IPS-20b (cell line): Measurements from ENCODE around the gene RBM34.
"Not testable (repeated sequence)": the region's sequence is repeated elsewhere in the genome, so short reads cannot be mapped to it uniquely, and the experiment has no call there.

Experiments used
- H3K27ac ChIP-seq: one replicate; pipeline ENCODE4 v1.5.1; 2013; ENCODE audit warnings: low read length
- H3K27me3 ChIP-seq: 2 replicates; pipeline ENCODE4 v1.6.1; 2013; ENCODE audit warnings: mild to moderate bottlenecking, low read length, inconsistent platforms; ENCODE audit not compliant: insufficient read depth
- H3K36me3 ChIP-seq: 2 replicates; pipeline ENCODE4 v1.6.1; 2013; ENCODE audit warnings: low read depth, mild to moderate bottlenecking, inconsistent platforms, low read length, moderate library complexity; ENCODE audit not compliant: insufficient read depth
- H3K4me1 ChIP-seq: 2 replicates; pipeline ENCODE4 v1.6.1; 2013; ENCODE audit warnings: mild to moderate bottlenecking, control low read depth, inconsistent platforms, low read length, moderate library complexity; ENCODE audit not compliant: insufficient read depth
- H3K4me3 ChIP-seq: 2 replicates; pipeline ENCODE4 v1.5.1; 2013; ENCODE audit warnings: mild to moderate bottlenecking, low read length, inconsistent platforms
- H3K9ac ChIP-seq: 2 replicates; pipeline ENCODE4 v1.6.1; 2013; ENCODE audit warnings: low read depth, mild to moderate bottlenecking, inconsistent platforms, low read length, moderate library complexity
- H3K9me3 ChIP-seq: 2 replicates; pipeline ENCODE4 v1.6.1; 2013; ENCODE audit warnings: mild to moderate bottlenecking, low read depth, low read length, inconsistent platforms; ENCODE audit not compliant: insufficient read depth

The RBM34 gene

DNA sequence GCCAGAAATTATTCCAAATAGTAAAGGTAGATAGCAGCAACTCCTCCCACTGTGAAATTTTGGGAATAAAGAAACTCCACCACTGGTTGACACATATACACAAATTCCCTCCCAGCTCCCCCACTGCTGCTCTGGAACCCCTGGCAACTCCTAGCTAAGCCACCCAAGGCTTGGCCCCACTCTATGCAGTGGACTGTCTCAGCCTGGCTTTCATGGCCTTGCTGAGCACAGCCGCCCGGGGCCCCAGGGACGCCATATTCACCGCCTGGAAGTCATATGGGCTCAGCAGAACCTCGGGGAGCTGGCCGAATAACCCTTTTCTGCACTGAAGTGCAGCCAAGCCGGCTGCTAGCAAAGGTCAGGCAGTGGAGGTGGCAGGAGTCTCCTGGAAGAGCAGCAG lies 15.4 kb upstream of the RBM34 start:
- H3K9ac ChIP-seq, result no peak overlapping the region
- no peaks in the 10 kb centered on the region for H3K4me1 ChIP-seq
- H3K27ac ChIP-seq, result no peak overlapping the region
- no peaks in the 10 kb centered on the region for H3K27me3 ChIP-seq
- H3K9me3 ChIP-seq, result no peaks in the 10 kb centered on the region
- H3K36me3 ChIP-seq, result peaks cover 80% of the 10 kb centered on the region
- no peak overlapping the region for H3K4me3 ChIP-seq

DNA sequence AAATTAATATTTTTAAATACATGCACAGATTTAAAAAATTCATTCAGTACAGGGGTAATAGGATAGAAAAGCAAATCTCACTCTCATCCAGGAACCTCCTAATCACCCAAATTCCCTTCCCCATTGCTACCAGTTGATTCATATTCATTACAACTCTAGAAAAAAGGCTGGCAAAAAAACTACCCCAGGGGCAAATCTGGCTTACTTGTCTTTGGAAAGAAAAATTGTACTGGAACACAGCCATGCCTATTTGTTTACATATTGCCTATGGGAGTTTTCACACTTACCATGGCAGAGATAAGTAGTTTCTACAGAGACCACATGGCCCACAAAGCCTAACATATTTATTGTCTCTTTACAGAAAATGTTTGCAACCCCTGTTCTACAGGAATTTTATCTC lies 8.9 kb upstream of the RBM34 start:
- no peak overlapping the region for H3K9ac ChIP-seq
- H3K4me1 ChIP-seq, result no peaks in the 10 kb centered on the region
- H3K27me3 ChIP-seq, result no peaks in the 10 kb centered on the region
- no peak overlapping the region for H3K4me3 ChIP-seq
- no peak overlapping the region for H3K27ac ChIP-seq
- no peaks in the 10 kb centered on the region for H3K9me3 ChIP-seq
- H3K36me3 ChIP-seq, result peaks cover 70% of the 10 kb centered on the region

DNA sequence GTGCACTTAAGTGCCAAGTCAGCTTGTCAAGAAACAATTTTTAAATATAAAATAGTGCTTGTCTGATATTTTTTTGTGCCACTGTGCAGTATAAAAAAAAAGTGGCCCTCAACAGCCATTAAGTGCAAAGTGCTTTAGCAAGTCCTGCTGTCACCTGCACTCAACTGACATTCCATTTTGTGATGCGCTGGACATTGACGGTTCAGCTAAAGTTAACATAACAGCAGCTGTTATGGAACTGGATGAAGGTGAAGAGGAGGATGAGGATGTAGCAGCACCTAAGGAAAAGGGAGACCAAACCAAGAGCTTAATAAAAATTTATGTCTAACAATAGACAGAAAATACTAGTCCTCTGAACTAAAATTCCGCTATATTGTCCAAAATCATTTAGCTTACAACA lies 7.3 kb upstream of the RBM34 start:
- H3K9ac ChIP-seq, result no peak overlapping the region
- H3K4me1 ChIP-seq, result no peaks in the 10 kb centered on the region
- H3K27ac ChIP-seq, result no peak overlapping the region
- H3K9me3 ChIP-seq, result no peaks in the 10 kb centered on the region
- no peak overlapping the region for H3K4me3 ChIP-seq
- H3K36me3 ChIP-seq, result peaks cover 57% of the 10 kb centered on the region
- no peaks in the 10 kb centered on the region for H3K27me3 ChIP-seq

DNA sequence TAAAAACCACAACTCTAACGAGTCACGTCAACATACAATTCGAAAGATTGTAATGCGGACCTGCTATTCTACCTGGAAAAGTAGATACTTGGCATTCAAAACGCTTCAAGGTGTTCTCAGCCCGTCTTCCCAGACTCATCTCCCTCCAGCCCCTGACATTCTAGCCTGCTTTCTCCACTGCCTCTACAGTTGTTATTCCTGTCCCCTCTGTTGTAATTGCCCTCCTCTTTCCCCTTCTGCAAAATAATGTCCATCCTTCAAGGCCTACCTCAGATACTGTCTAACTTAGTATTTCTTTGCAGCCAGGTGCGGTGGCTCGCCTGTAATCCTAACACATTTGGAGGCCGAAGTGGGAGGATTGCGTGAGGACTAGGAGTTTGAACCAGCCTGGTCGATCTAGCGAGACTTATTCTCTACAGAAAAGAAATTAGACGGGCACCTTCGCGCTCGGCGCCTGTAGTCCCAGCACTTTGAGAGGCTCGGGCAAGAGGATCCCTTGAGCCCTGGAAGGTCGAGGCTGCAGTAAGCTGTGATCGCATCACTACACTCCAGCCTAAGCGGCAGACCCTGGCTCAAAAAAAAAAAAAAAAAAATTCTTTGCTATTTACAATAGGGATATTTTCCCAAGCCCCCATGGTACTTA lies 756 bp upstream of the RBM34 start:
- Histone ChIP-seq H3K27ac (peak overlapping the region; percentile 37), H3K4me1 (peaks cover 5% of the 10 kb centered on the region; the same call in 1 of the 2 replicates), H3K9me3 (no peaks in the 10 kb centered on the region), H3K36me3 (peaks cover 37% of the 10 kb centered on the region), H3K27me3 (no peaks in the 10 kb centered on the region), H3K4me3 (peak overlapping the region; percentile 98), H3K9ac (peak overlapping the region; percentile 96)

DNA sequence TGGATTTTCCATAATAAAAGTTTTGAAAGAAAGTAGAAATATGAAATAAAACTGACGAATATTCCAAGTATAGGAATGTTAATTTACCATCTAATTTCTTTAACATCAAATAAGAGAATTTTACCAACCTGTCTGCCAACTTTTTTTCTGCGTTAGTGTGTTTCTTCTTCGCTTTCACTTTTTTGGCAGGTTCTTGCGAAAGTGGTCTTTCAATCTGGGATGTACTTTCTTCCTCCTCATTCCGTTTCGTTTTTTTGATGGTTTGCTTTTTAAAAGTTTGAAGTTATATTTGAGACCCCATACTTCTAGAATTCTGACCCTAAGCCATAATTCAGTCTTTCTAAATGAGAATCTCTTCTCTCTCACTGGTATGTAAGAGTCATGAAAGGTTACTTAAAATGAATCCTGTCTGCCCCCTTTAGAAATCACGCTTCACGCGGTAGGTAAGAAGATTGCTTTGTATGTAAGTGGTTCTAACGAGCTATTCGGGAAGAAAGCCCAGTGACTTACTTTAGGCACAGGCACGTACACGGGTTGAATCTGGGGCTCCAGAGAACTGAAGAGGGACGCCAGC lies 580 bp downstream of the RBM34 start:
- Histone ChIP-seq H3K27me3 (no peaks in the 10 kb centered on the region), H3K36me3 (peaks cover 45% of the 10 kb centered on the region), H3K4me3 (peak overlapping the region; percentile 98), H3K4me1 (peaks cover 5% of the 10 kb centered on the region; the same call in 1 of the 2 replicates), H3K9ac (peak overlapping the region; percentile 96), H3K9me3 (no peaks in the 10 kb centered on the region), H3K27ac (peak overlapping the region; percentile 37)

DNA sequence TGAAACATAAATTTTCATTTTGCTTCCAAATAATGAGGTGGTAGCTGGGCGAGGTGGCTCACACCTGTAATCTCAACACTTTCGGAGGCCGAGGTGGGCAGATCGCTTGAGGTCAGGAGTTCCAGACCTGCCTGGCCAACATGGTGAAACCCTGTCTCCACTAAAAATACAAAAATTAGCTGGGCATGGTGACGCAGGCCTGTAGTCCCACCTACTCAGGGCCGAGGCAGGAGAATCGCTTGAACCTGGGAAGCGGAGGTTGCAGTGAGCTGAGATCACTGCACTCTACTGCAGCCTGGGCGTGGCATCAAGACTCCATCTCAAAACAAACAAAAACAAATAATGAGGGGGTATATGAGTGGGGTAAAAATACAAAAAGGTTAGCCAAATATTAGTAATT lies 1.1 kb downstream of the RBM34 start:
- not testable (repeated sequence) for H3K27ac ChIP-seq, H3K27me3 ChIP-seq, H3K4me1 ChIP-seq, H3K9me3 ChIP-seq
- Histone ChIP-seq H3K9ac (peak overlapping the region; percentile 96; the same call in 1 of the 2 replicates), H3K36me3 (peaks cover 50% of the 10 kb centered on the region), H3K4me3 (peak overlapping the region; percentile 98)

DNA sequence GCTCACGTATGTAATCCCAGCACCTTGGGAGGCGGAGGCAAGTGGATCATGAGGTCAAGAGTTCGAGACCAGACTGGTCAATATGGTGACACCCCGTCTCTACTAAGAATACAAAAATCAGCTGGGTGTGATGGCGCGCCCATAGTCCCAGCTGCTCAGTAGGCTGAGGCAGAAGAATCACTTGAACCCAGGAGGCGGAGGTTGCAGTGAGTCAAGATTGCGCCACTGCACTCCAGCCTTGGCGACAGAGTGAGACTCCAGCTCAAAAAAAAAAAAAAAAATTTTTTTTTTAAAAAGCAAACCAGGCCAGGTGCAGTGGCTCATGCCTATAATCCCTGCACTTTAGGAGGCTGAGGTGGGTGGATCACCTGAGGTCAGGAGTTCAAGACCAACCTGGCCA lies 1.8 kb downstream of the RBM34 start:
- H3K4me1 ChIP-seq, H3K27me3 ChIP-seq, H3K4me3 ChIP-seq, H3K27ac ChIP-seq, H3K9ac ChIP-seq, H3K9me3 ChIP-seq: not testable (repeated sequence)
- peaks cover 56% of the 10 kb centered on the region for H3K36me3 ChIP-seq

DNA sequence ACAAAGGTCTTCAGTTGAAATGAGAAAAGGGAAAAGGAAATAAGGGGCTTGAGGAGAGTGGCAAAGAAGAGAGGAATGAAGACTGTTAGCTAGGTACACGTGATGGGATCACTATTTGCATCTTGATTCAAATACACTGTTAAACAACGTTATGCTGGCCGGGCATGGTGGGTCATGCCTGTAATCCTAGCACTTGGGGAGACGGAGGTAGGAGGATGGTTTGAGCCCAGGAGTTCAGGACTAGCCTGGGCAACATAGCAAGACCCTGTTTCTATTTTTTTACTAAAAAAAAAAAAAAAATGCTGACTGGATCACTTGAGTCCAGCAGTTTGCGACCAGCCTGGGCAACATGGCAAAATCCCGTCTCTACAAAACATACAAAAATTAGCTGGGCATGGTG lies 2.4 kb downstream of the RBM34 start:
- H3K4me3 ChIP-seq, result no peak overlapping the region
- no peaks in the 10 kb centered on the region for H3K27me3 ChIP-seq
- peaks cover 63% of the 10 kb centered on the region for H3K36me3 ChIP-seq
- H3K4me1 ChIP-seq, result peaks cover 5% of the 10 kb centered on the region; the same call in 1 of the 2 replicates
- H3K27ac ChIP-seq, result no peak overlapping the region
- no peaks in the 10 kb centered on the region for H3K9me3 ChIP-seq
- no peak overlapping the region for H3K9ac ChIP-seq

DNA sequence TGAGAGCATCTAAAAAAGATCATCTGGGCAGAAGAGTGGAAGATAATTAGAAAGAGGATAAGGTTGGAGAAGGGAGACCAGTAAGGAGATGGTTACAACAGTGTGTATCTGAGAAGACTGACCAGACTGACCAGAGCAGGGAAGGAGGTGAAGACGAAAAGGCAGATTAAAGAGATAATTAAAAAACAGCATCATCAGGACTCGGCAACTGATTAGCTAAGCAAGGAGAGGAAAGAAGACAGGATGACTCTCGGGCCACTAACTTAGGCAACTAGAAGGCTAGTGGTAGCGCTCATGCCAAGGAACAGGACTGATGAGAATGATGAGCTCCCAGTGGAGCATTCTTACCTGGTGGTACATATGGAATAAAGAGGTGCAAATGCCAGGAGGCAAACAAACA lies 3.9 kb downstream of the RBM34 start:
- no peak overlapping the region for H3K4me3 ChIP-seq
- no peak overlapping the region for H3K9ac ChIP-seq
- peaks cover 5% of the 10 kb centered on the region; the same call in 1 of the 2 replicates for H3K4me1 ChIP-seq
- no peaks in the 10 kb centered on the region for H3K9me3 ChIP-seq
- H3K27ac ChIP-seq, result no peak overlapping the region
- peaks cover 78% of the 10 kb centered on the region for H3K36me3 ChIP-seq
- H3K27me3 ChIP-seq, result no peaks in the 10 kb centered on the region

DNA sequence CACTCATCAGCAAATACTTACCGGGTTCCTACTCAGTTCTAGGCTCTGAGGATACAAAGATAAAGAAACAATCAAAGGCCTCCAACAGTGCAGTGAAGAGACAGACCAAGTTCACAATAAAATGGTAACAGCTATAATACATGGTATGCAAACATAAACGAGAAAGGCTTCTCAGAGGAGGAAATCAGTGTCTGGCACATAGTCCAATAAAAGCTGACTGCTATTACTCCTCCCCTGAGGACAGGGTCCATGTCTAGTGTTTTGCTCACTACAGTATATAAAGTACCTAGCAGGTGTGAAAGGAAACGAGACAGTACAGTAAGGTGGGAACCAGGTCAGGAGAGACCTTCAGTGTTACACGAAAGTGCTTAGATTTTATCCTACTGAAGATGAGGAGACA lies 4.3 kb downstream of the RBM34 start:
- peaks cover 82% of the 10 kb centered on the region for H3K36me3 ChIP-seq
- no peaks in the 10 kb centered on the region for H3K27me3 ChIP-seq

DNA sequence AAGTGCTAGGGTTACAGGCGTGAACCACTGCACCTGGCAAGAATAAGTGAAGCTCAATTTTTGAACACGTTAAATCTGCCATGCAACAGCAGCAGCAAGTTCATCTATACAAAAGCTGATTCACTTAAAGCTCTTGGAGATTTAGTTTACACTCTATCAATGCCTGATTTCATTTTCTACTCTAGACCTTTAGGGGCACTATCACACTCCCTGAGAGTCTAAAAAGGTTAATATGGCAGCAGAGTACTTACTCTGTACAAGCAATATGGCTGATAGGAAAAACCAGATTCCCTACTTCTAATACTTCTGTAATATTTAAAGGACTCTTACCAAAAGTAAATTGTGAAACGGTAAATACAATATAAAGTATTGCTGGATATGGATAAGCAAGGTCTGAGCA lies 4.8 kb downstream of the RBM34 start:
- H3K27me3 ChIP-seq, result no peaks in the 10 kb centered on the region
- peaks cover 5% of the 10 kb centered on the region; the same call in 1 of the 2 replicates for H3K4me1 ChIP-seq
- H3K4me3 ChIP-seq, result no peak overlapping the region

More for the DNA sequence above, 4.3 kb downstream of the RBM34 start:
- no peak overlapping the region for H3K9ac ChIP-seq
- H3K9me3 ChIP-seq, result no peaks in the 10 kb centered on the region
- H3K4me3 ChIP-seq, result no peak overlapping the region
- H3K4me1 ChIP-seq, result peaks cover 5% of the 10 kb centered on the region; the same call in 1 of the 2 replicates
- H3K27ac ChIP-seq, result no peak overlapping the region

DNA sequence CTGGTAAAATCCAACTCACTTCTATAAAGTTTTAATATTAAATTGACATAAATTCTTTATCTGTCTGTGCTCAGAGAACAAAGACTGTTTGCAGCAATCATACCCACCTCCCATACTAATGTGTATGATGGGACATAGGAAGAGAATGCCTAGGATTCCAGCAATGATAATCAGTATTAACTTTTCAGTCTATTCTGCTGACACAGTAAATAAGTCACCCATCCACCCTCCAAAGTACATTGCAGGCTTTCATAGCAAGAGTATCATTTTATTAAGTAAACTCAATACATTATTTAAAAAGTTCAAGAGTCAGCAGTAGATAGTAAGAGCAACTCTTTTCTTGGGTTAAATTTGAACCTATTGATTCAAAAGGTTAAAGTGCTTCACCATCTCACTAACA lies 8.8 kb downstream of the RBM34 start:
- H3K4me3 ChIP-seq, result no peak overlapping the region
- H3K27ac ChIP-seq, result no peak overlapping the region
- H3K9me3 ChIP-seq, result no peaks in the 10 kb centered on the region
- H3K27me3 ChIP-seq, result no peaks in the 10 kb centered on the region
- no peaks in the 10 kb centered on the region for H3K4me1 ChIP-seq
- no peak overlapping the region for H3K9ac ChIP-seq
- H3K36me3 ChIP-seq, result peaks cover 89% of the 10 kb centered on the region

More for the DNA sequence above, 4.8 kb downstream of the RBM34 start:
- Histone ChIP-seq H3K27ac (no peak overlapping the region), H3K9ac (no peak overlapping the region), H3K36me3 (peaks cover 87% of the 10 kb centered on the region), H3K9me3 (no peaks in the 10 kb centered on the region)
